OCI-LY3 (cell line): ENCODE data around the gene RPS29.

ENCODE experiments used
- H2AFZ ChIP-seq: fragments of 200-600, 300-600 bp; shearing (Covaris generic); 2 replicates; pipeline ENCODE4 v1.6.0; 2014; ENCODE audit warnings: antibody characterized with exemption, low read depth, low read length
- H3K27ac ChIP-seq: fragments of 200-600, 300-600 bp; sonication (generic); 2 replicates; pipeline ENCODE4 v1.5.1; 2014; ENCODE audit warnings: mild to moderate bottlenecking, low read length, moderate library complexity, mixed read lengths
- H3K27me3 ChIP-seq: fragments of 200-600, 300-600 bp; sonication (generic); 2 replicates; pipeline ENCODE4 v1.6.1; 2014; ENCODE audit warnings: low read depth, low read length, mixed read lengths
- H3K36me3 ChIP-seq: fragments of 200-600, 300-600 bp; sonication (generic); replicated peaks from 2 replicates; pipeline ENCODE3; 2014; ENCODE audit warnings: low read depth, low read length, mixed read lengths
- H3K4me1 ChIP-seq: fragments of 300-600, 200-600 bp; sonication (generic); 2 replicates; pipeline ENCODE4 v1.6.1; 2014; ENCODE audit warnings: low read length, mixed read lengths
- H3K4me2 ChIP-seq: fragments of 200-600, 300-600 bp; sonication (generic); 2 replicates; pipeline ENCODE4 v1.6.1; 2014; ENCODE audit warnings: low read length, mixed read lengths
- H3K4me3 ChIP-seq: fragments of 300-600, 200-600 bp; sonication (generic); 2 replicates; pipeline ENCODE4 v1.5.1; 2014; ENCODE audit warnings: antibody characterized with exemption, mild to moderate bottlenecking, low read length, moderate library complexity
- H3K79me2 ChIP-seq: fragments of 300-600, 200-600 bp; shearing (Covaris generic); 2 replicates; pipeline ENCODE4 v1.6.1; 2014; ENCODE audit warnings: mild to moderate bottlenecking, low read length, mixed read lengths
- H3K9ac ChIP-seq: fragments of 300-600, 200-600 bp; shearing (Covaris generic); 2 replicates; pipeline ENCODE4 v1.6.0; 2014; ENCODE audit warnings: mild to moderate bottlenecking, low read length, moderate library complexity
- H3K9me3 ChIP-seq: fragments of 200-600, 300-600 bp; shearing (Covaris generic); 2 replicates; pipeline ENCODE4 v1.6.1; 2014; ENCODE audit warnings: low read length, mixed read lengths; ENCODE audit not compliant: insufficient read depth
- H4K20me1 ChIP-seq: fragments of 200-600, 300-600 bp; sonication (generic); 2 replicates; pipeline ENCODE4 v1.6.1; 2016; ENCODE audit warnings: low read length, mixed read lengths; ENCODE audit not compliant: insufficient read depth
- CTCF ChIP-seq: fragments of 200-600, 300-600 bp; sonication (generic); IDR thresholded peaks from 2 replicates; pipeline ENCODE4 v1.5.1; 2014; ENCODE audit warnings: antibody characterized with exemption, low read length, low read depth
- EZH2phosphoT487 ChIP-seq: fragments of 200-600 bp; shearing (Covaris generic); IDR thresholded peaks from 2 replicates; pipeline ENCODE4 v1.6.1; 2018; ENCODE audit warnings: antibody characterized with exemption, mixed run types, low read depth

Gene RPS29

GRCh38 chr14:49551569-49551968 lies 34.6 kb downstream of the RPS29 start:
- Histone ChIP-seq H4K20me1 (no peaks in the 10 kb centered on the region), H3K27me3 (no peaks in the 10 kb centered on the region), H3K4me3 (no peak overlapping the region), H3K27ac (no peak overlapping the region), H2AFZ (no peak overlapping the region), H3K36me3 (no peaks in the 10 kb centered on the region), H3K9me3 (no peaks in the 10 kb centered on the region), H3K4me1 (no peaks in the 10 kb centered on the region), H3K79me2 (no peaks in the 10 kb centered on the region), H3K9ac (no peak overlapping the region), H3K4me2 (no peak overlapping the region)
- no peak for TF ChIP-seq EZH2phosphoT487
- no peak for TF ChIP-seq CTCF

GRCh38 chr14:49550286-49551184 lies 35.6 kb downstream of the RPS29 start:
- TF ChIP-seq CTCF (peak; percentile 45), EZH2phosphoT487 (no peak)
- Histone ChIP-seq H3K4me2 (no peak overlapping the region), H3K27me3 (no peaks in the 10 kb centered on the region), H3K27ac (no peak overlapping the region), H3K9ac (no peak overlapping the region), H3K79me2 (no peaks in the 10 kb centered on the region), H3K4me3 (no peak overlapping the region), H4K20me1 (no peaks in the 10 kb centered on the region), H2AFZ (no peak overlapping the region), H3K9me3 (no peaks in the 10 kb centered on the region), H3K36me3 (no peaks in the 10 kb centered on the region), H3K4me1 (no peaks in the 10 kb centered on the region)

- Histone ChIP-seq H3K9ac (no peak overlapping the region), H3K4me1 (no peaks in the 10 kb centered on the region), H3K4me3 (no peak overlapping the region), H4K20me1 (no peaks in the 10 kb centered on the region), H3K27me3 (no peaks in the 10 kb centered on the region), H3K27ac (no peak overlapping the region), H3K36me3 (no peaks in the 10 kb centered on the region), H3K9me3 (no peaks in the 10 kb centered on the region), H3K4me2 (no peak overlapping the region), H3K79me2 (no peaks in the 10 kb centered on the region), H2AFZ (no peak overlapping the region)
- no peak for TF ChIP-seq EZH2phosphoT487
- no peak for TF ChIP-seq CTCF
Observed at GRCh38 chr14:49549881-49550280, 36.3 kb downstream of the RPS29 start.

GRCh38 chr14:49549446-49549845 lies 36.7 kb downstream of the RPS29 start:
- Histone ChIP-seq H3K4me2 (no peak overlapping the region), H3K27ac (no peak overlapping the region), H4K20me1 (no peaks in the 10 kb centered on the region), H2AFZ (no peak overlapping the region), H3K9me3 (no peaks in the 10 kb centered on the region), H3K9ac (no peak overlapping the region), H3K27me3 (no peaks in the 10 kb centered on the region), H3K79me2 (no peaks in the 10 kb centered on the region), H3K4me1 (no peaks in the 10 kb centered on the region), H3K4me3 (no peak overlapping the region), H3K36me3 (no peaks in the 10 kb centered on the region)
- TF ChIP-seq CTCF = no peak
